HepG2 (cell line): ENCODE data around the gene MBLAC1. TPM values are rescaled to one million over a fixed set of nuclear protein-coding genes. Genes with fewer than 3 reads are reported as not detected.
A peak's percentile ranks its signal among the peaks of the same experiment; 100 is the strongest.

Experiments
- CAMTA2 ChIP-seq: sonication (generic); formaldehyde crosslinking; IDR thresholded peaks from 2 replicates; pipeline ENCODE4 v1.4.0; 2020; ENCODE audit warnings: mild to moderate bottlenecking, missing genetic modification reagents, borderline replicate concordance
- GPN1 ChIP-seq: sonication (generic); formaldehyde crosslinking; IDR thresholded peaks from 2 replicates; pipeline ENCODE4 v1.5.1; 2020; ENCODE audit warnings: missing genetic modification reagents, borderline replicate concordance
- GZF1 ChIP-seq: sonication (generic); formaldehyde crosslinking; IDR thresholded peaks from 2 replicates; pipeline ENCODE4 v1.5.1; 2020; ENCODE audit warnings: mild to moderate bottlenecking, missing genetic modification reagents
- KAT7 ChIP-seq: IDR thresholded peaks from 2 replicates; pipeline ENCODE4 v1.6.1; 2018; ENCODE audit warnings: borderline replicate concordance, missing compliant biosample characterization
- KIAA2018 ChIP-seq: sonication (generic); formaldehyde crosslinking; IDR thresholded peaks from 2 replicates; pipeline ENCODE4 v1.5.0; 2020; ENCODE audit warnings: mild to moderate bottlenecking, missing genetic modification reagents, borderline replicate concordance
- KLF6 ChIP-seq: IDR thresholded peaks from 2 replicates; pipeline ENCODE4 v1.8.0; 2016; ENCODE audit warnings: missing biosample characterization, missing genetic modification reagents
- MAX ChIP-seq: IDR thresholded peaks from 2 replicates; pipeline ENCODE4 v1.6.1; 2012; ENCODE audit warnings: inconsistent platforms
- MED13 ChIP-seq: sonication (generic); formaldehyde crosslinking; IDR thresholded peaks from 2 replicates; pipeline ENCODE4 v1.5.0; 2020; ENCODE audit warnings: missing genetic modification reagents
- SP4 ChIP-seq: sonication (generic); formaldehyde crosslinking; IDR thresholded peaks from 2 replicates; pipeline ENCODE4 v1.8.1; 2023; ENCODE audit warnings: mild to moderate bottlenecking, missing genetic modification reagents
- YEATS4 ChIP-seq: sonication (generic); formaldehyde crosslinking; IDR thresholded peaks from 2 replicates; pipeline ENCODE4 v1.4.0; 2020; ENCODE audit warnings: missing genetic modification reagents, borderline replicate concordance
- ZBTB34 ChIP-seq: sonication (generic); formaldehyde crosslinking; IDR thresholded peaks from 2 replicates; pipeline ENCODE4 v1.8.0; 2022; ENCODE audit warnings: mild to moderate bottlenecking, missing genetic modification reagents
- ZMYM3 ChIP-seq: sonication (generic); formaldehyde crosslinking; IDR thresholded peaks from 2 replicates; pipeline ENCODE4 v1.5.1; 2020; ENCODE audit warnings: mild to moderate bottlenecking, missing genetic modification reagents
- ZNF264 ChIP-seq: sonication (generic); formaldehyde crosslinking; IDR thresholded peaks from 2 replicates; pipeline ENCODE4 v1.4.0; 2020; ENCODE audit warnings: missing genetic modification reagents
- ZNF333 ChIP-seq: sonication (generic); formaldehyde crosslinking; IDR thresholded peaks from 2 replicates; pipeline ENCODE4 v1.4.0; 2020; ENCODE audit warnings: mild to moderate bottlenecking, missing genetic modification reagents, borderline replicate concordance
- ZNF468 ChIP-seq: sonication (generic); formaldehyde crosslinking; IDR thresholded peaks from 2 replicates; pipeline ENCODE4 v1.8.0; 2022; ENCODE audit warnings: mild to moderate bottlenecking, moderate library complexity, missing genetic modification reagents
- ZNF7 ChIP-seq: IDR thresholded peaks from 2 replicates; pipeline ENCODE4 v1.6.1; 2016; ENCODE audit warnings: missing biosample characterization, missing genetic modification reagents
- ZNF773 ChIP-seq: sonication (generic); formaldehyde crosslinking; IDR thresholded peaks from 2 replicates; pipeline ENCODE4 v1.4.0; 2020; ENCODE audit warnings: missing genetic modification reagents, borderline replicate concordance
- ZNF782 ChIP-seq: sonication (generic); formaldehyde crosslinking; IDR thresholded peaks from 2 replicates; pipeline ENCODE4 v1.4.0; 2020; ENCODE audit warnings: missing genetic modification reagents, mild to moderate bottlenecking, borderline replicate concordance
- polyA plus RNA-seq, 8 experiments: library from polyadenylated mRNA; depleted of rRNA in 3 of 8; stranded (reverse) in 7 of 8; unstranded in 1 of 8; fragments of >200 nt; fragmentation: Illumina TruSeq in 4 of 8; extraction: Trizol in 4 of 8; gene quantifications; 2 replicates each; pipeline versions ENCODE4 v1.2.1 to v1.2.3, GENCODE V29; 2011 to 2016; ENCODE audit warnings: low read depth in 4 of 8, missing spikeins in 1 of 8, mixed read lengths in 1 of 8; ENCODE audit not compliant: insufficient read depth in 1 of 8
- total RNA-seq, 5 experiments: library from RNA; depleted of rRNA; stranded (reverse); fragments of >200 nt; fragmentation: Illumina TruSeq; extraction: Trizol; gene quantifications; 2 replicates each; pipeline ENCODE4 v1.2.3, GENCODE V29; 2016; ENCODE audit warnings: low read depth in 1 of 5

Gene MBLAC1
- total and polyA plus RNA-seq, 2 of the 13 experiments (the other 11 are each of a cell fraction or from before 2014, with no cell fraction given): 0.79 to 2.1 TPM

GRCh38 chr7:100148559-100149328, 22.0 kb downstream of the MBLAC1 start, which contains the start of gene LAMTOR4 (continued):
- TF ChIP-seq ZNF782 (CRISPR knock-in tag) (0 out of 2 replicates have a peak, but pooled peaks have one; percentile 2), MED13 (CRISPR knock-in tag) (peak; percentile 37; the same call in 1 of the 2 replicates), YEATS4 (CRISPR knock-in tag) (peak; percentile 7; the same call in 1 of the 2 replicates), MAX (peak; percentile 57; the same call in 1 of the 2 replicates), KLF6 (CRISPR knock-in tag) (peak; percentile 77; the same call in 1 of the 2 replicates), SP4 (CRISPR knock-in tag) (peak; percentile 96), ZNF333 (0 out of 2 replicates have a peak, but pooled peaks have one; percentile 58), GZF1 (CRISPR knock-in tag) (0 out of 2 replicates have a peak, but pooled peaks have one; percentile 76), ZNF264 (CRISPR knock-in tag) (0 out of 2 replicates have a peak, but pooled peaks have one; percentile 31), KAT7 (CRISPR knock-in tag) (0 out of 2 replicates have a peak, but pooled peaks have one; percentile 28), GPN1 (0 out of 2 replicates have a peak, but pooled peaks have one; percentile 16), ZBTB34 (no peak), ZNF468 (CRISPR knock-in tag) (no peak), ZNF7 (no peak), CAMTA2 (CRISPR knock-in tag) (0 out of 2 replicates have a peak, but pooled peaks have one; percentile 14), KIAA2018 (CRISPR knock-in tag) (no peak), ZMYM3 (CRISPR knock-in tag) (no peak), ZNF773 (CRISPR knock-in tag) (no peak)
